HEK293 (cell line): ENCODE results near the gene TNKS2.

ENCODE experiments used
- GFI1B ChIP-seq: fragments of 450-650 bp; formaldehyde crosslinking; IDR thresholded peaks from 2 replicates; pipeline ENCODE4 v1.5.1; 2016; ENCODE audit warnings: missing biosample characterization, missing genetic modification characterization
- KLF17 ChIP-seq: fragments of 450-650 bp; formaldehyde crosslinking; IDR thresholded peaks from 2 replicates; pipeline ENCODE4 v1.5.1; 2016; ENCODE audit warnings: missing biosample characterization, missing genetic modification characterization
- KLF8 ChIP-seq: fragments of 450-650 bp; formaldehyde crosslinking; IDR thresholded peaks from 2 replicates; pipeline ENCODE4 v1.5.1; 2016; ENCODE audit warnings: missing biosample characterization, missing genetic modification characterization
- PBX3 ChIP-seq: sonication (generic); formaldehyde crosslinking; IDR thresholded peaks from 2 replicates; pipeline ENCODE4 v1.8.1; 2022; ENCODE audit warnings: mild to moderate bottlenecking, moderate library complexity, missing genetic modification reagents
- PRDM1 ChIP-seq: fragments of 450-650 bp; formaldehyde crosslinking; IDR thresholded peaks from 2 replicates; pipeline ENCODE4; 2016; ENCODE audit warnings: missing biosample characterization, missing genetic modification characterization
- PRDM10 ChIP-seq: fragments of 450-650 bp; formaldehyde crosslinking; IDR thresholded peaks from 2 replicates; pipeline ENCODE4 v1.5.1; 2016; ENCODE audit warnings: missing biosample characterization, missing genetic modification characterization
- REPIN1 ChIP-seq: fragments of 450-650 bp; formaldehyde crosslinking; IDR thresholded peaks from 2 replicates; pipeline ENCODE4 v1.5.1; 2017; ENCODE audit warnings: missing biosample characterization, missing genetic modification characterization, low read depth
- ZBTB17 ChIP-seq: fragments of 450-650 bp; formaldehyde crosslinking; IDR thresholded peaks from 2 replicates; pipeline ENCODE4 v1.5.1; 2016; ENCODE audit warnings: missing biosample characterization, missing genetic modification characterization
- ZBTB49 ChIP-seq: fragments of 450-650 bp; formaldehyde crosslinking; IDR thresholded peaks from 2 replicates; pipeline ENCODE4 v1.5.1; 2016; ENCODE audit warnings: missing biosample characterization, missing genetic modification characterization, low read depth
- ZFP69B ChIP-seq: fragments of 450-650 bp; formaldehyde crosslinking; IDR thresholded peaks from 2 replicates; pipeline ENCODE4 v1.5.1; 2016; ENCODE audit warnings: missing biosample characterization, missing genetic modification characterization
- ZNF184 ChIP-seq: fragments of 450-650 bp; IDR thresholded peaks from 2 replicates; pipeline ENCODE4 v1.5.1; 2018; ENCODE audit warnings: missing biosample characterization, mild to moderate bottlenecking, missing genetic modification characterization
- ZNF202 ChIP-seq: fragments of 450-650 bp; formaldehyde crosslinking; IDR thresholded peaks from 2 replicates; pipeline ENCODE4 v1.5.1; 2016; ENCODE audit warnings: missing biosample characterization, missing genetic modification characterization, borderline replicate concordance
- ZNF266 ChIP-seq: fragments of 450-650 bp; formaldehyde crosslinking; IDR thresholded peaks from 2 replicates; pipeline ENCODE4 v1.5.1; 2016; ENCODE audit warnings: missing biosample characterization, missing genetic modification characterization, low read depth
- ZNF350 ChIP-seq: fragments of 450-650 bp; formaldehyde crosslinking; IDR thresholded peaks from 2 replicates; pipeline ENCODE4 v1.5.0; 2017; ENCODE audit warnings: missing biosample characterization, mild to moderate bottlenecking, missing genetic modification characterization
- ZNF394 ChIP-seq: fragments of 450-650 bp; formaldehyde crosslinking; IDR thresholded peaks from 2 replicates; pipeline ENCODE4 v1.5.1; 2016; ENCODE audit warnings: missing biosample characterization, missing genetic modification characterization, mild to moderate bottlenecking, moderate library complexity, borderline replicate concordance
- ZNF416 ChIP-seq: fragments of 450-650 bp; formaldehyde crosslinking; IDR thresholded peaks from 2 replicates; pipeline ENCODE4 v1.5.1; 2016; ENCODE audit warnings: missing biosample characterization, missing genetic modification characterization
- ZNF473 ChIP-seq: fragments of 450-650 bp; formaldehyde crosslinking; IDR thresholded peaks from 2 replicates; pipeline ENCODE4 v1.5.1; 2017; ENCODE audit warnings: missing biosample characterization, missing genetic modification characterization
- ZNF501 ChIP-seq: fragments of 450-650 bp; formaldehyde crosslinking; IDR thresholded peaks from 2 replicates; pipeline ENCODE4 v1.5.1; 2016; ENCODE audit warnings: missing biosample characterization, missing genetic modification characterization
- ZNF561 ChIP-seq: fragments of 450-650 bp; IDR thresholded peaks from 2 replicates; pipeline ENCODE4 v1.5.1; 2018; ENCODE audit warnings: missing biosample characterization, missing genetic modification characterization, borderline replicate concordance
- ZNF600 ChIP-seq: fragments of 450-650 bp; formaldehyde crosslinking; IDR thresholded peaks from 2 replicates; pipeline ENCODE4 v1.5.1; 2016; ENCODE audit warnings: missing biosample characterization, missing genetic modification characterization
- ZNF692 ChIP-seq: fragments of 450-650 bp; formaldehyde crosslinking; IDR thresholded peaks from 2 replicates; pipeline ENCODE4 v1.5.1; 2016; ENCODE audit warnings: missing biosample characterization, missing genetic modification characterization
- ZNF707 ChIP-seq: fragments of 450-650 bp; formaldehyde crosslinking; IDR thresholded peaks from 2 replicates; pipeline ENCODE4 v1.5.1; 2016; ENCODE audit warnings: missing biosample characterization, missing genetic modification characterization

The TNKS2 gene

GRCh38 chr10:91798649-91799611, 704 bp downstream of the TNKS2 start (continued):
- no peak for TF ChIP-seq ZBTB49 (tag by site-specific recombination)
- no peak for TF ChIP-seq KLF17 (tag by site-specific recombination)
- no peak for TF ChIP-seq ZNF266 (tag by site-specific recombination)
- 0 out of 2 replicates have a peak, but pooled peaks have one; percentile 11 for TF ChIP-seq ZNF561 (tag by site-specific recombination)
- no peak for TF ChIP-seq ZNF202 (tag by site-specific recombination)
- TF ChIP-seq ZNF501 (tag by site-specific recombination) = peak; percentile 27; the same call in 1 of the 2 replicates
- peak; percentile 61 for TF ChIP-seq PRDM1 (tag by site-specific recombination)
- TF ChIP-seq PBX3 (CRISPR knock-in tag) = 0 out of 2 replicates have a peak, but pooled peaks have one; percentile 8
- 0 out of 2 replicates have a peak, but pooled peaks have one; percentile 18 for TF ChIP-seq KLF8 (tag by site-specific recombination)
- no peak for TF ChIP-seq ZNF707 (tag by site-specific recombination)
- TF ChIP-seq ZNF600 = peak; percentile 76
- TF ChIP-seq ZFP69B (tag by site-specific recombination) = peak; percentile 98
- TF ChIP-seq REPIN1 = 0 out of 2 replicates have a peak, but pooled peaks have one; percentile 45
- TF ChIP-seq ZNF350 (tag by site-specific recombination) = no peak
- TF ChIP-seq PRDM10 (tag by site-specific recombination) = peak; percentile 61; the same call in 1 of the 2 replicates
- TF ChIP-seq ZNF184 = no peak; the same call in 1 of the 2 replicates
- peak; percentile 78 for TF ChIP-seq ZNF394 (tag by site-specific recombination)
- TF ChIP-seq ZBTB17 (tag by site-specific recombination) = peak; percentile 62; the same call in 1 of the 2 replicates
- TF ChIP-seq ZNF473 (tag by site-specific recombination) = no peak
- TF ChIP-seq ZNF416 (tag by site-specific recombination) = no peak
- TF ChIP-seq GFI1B = no peak
- TF ChIP-seq ZNF692 (tag by site-specific recombination) = peak; percentile 98
- TF ChIP-seq, all 188 proteins: peak for 27
